GM23338 (cell line): ENCODE results near the gene TMEM273. TPM values are rescaled to one million over a fixed set of nuclear protein-coding genes. Genes with fewer than 3 reads are reported as not detected.

Source experiments
- ATAC-seq: fragments of 200-7000 bp; cut with Tn5 transposase; 3 replicates; pipeline ENCODE4 v1.9.1; 2020
- DNase-seq: peaks from one replicate; pipeline ENCODE4 v3.0.0-alpha.2; 2015; ENCODE audit warnings: low spot score
- H2AFZ ChIP-seq: fragments of 200-600 bp; sonication (generic); 2 replicates; pipeline ENCODE4 v1.8.0; 2016; ENCODE audit warnings: antibody characterized with exemption, mild to moderate bottlenecking, moderate library complexity
- H3F3A ChIP-seq: fragments of 200-600 bp; sonication (generic); replicated peaks from 2 replicates; pipeline ENCODE4 v1.8.0; 2017; ENCODE audit warnings: antibody characterized with exemption, mixed run types, low read depth
- H3K27ac ChIP-seq: fragments of 200-600 bp; sonication (generic); 2 replicates; pipeline ENCODE4 v1.6.1; 2016; ENCODE audit warnings: low read depth
- H3K27me3 ChIP-seq: fragments of 200-600 bp; sonication (generic); 2 replicates; pipeline ENCODE4 v1.8.0; 2016; ENCODE audit warnings: mild to moderate bottlenecking, mixed run types, moderate library complexity; ENCODE audit not compliant: insufficient read depth
- H3K36me3 ChIP-seq: fragments of 200-600 bp; sonication (generic); 2 replicates; pipeline ENCODE4 v1.8.0; 2016; ENCODE audit warnings: mild to moderate bottlenecking; ENCODE audit not compliant: insufficient read depth
- H3K4me1 ChIP-seq: fragments of 200-600 bp; sonication (generic); 2 replicates; pipeline ENCODE4 v1.8.0; 2016; ENCODE audit warnings: mild to moderate bottlenecking, moderate library complexity; ENCODE audit not compliant: insufficient read depth
- H3K4me2 ChIP-seq: fragments of 200-600 bp; sonication (generic); 2 replicates; pipeline ENCODE4 v1.7.1; 2017; ENCODE audit warnings: mixed run types
- H3K4me3 ChIP-seq: fragments of 200-600 bp; sonication (generic); 2 replicates; pipeline ENCODE4 v1.6.1; 2016; ENCODE audit warnings: mixed run types
- H3K79me2 ChIP-seq: fragments of 200-600 bp; sonication (generic); replicated peaks from 2 replicates; pipeline ENCODE4 v1.8.0; 2017; ENCODE audit warnings: mild to moderate bottlenecking; ENCODE audit not compliant: insufficient read depth
- H3K9me2 ChIP-seq: fragments of 200-600 bp; sonication (generic); 2 replicates; pipeline ENCODE4 v1.8.0; 2017; ENCODE audit not compliant: insufficient read depth
- H4K20me1 ChIP-seq: fragments of 200-600 bp; sonication (generic); replicated peaks from 2 replicates; pipeline ENCODE4 v1.8.0; 2017; ENCODE audit warnings: mild to moderate bottlenecking; ENCODE audit not compliant: insufficient read depth
- H3K27ac Mint-ChIP-seq: 2 replicates; pipeline ENCODE4 v1.8.0; 2020; ENCODE audit warnings: inconsistent platforms, mild to moderate bottlenecking, moderate library complexity, mixed read lengths
- H3K27me3 Mint-ChIP-seq: 3 replicates; pipeline ENCODE4 v1.8.0; 2022; ENCODE audit warnings: low read depth, mild to moderate bottlenecking, moderate library complexity, mixed read lengths, inconsistent platforms; ENCODE audit not compliant: insufficient read depth, poor library complexity
- H3K36me3 Mint-ChIP-seq: 3 replicates; pipeline ENCODE4 v1.8.0; 2021; ENCODE audit warnings: low read depth, mild to moderate bottlenecking, inconsistent platforms, moderate library complexity, mixed read lengths
- H3K4me1 Mint-ChIP-seq: 3 replicates; pipeline ENCODE4 v1.8.0; 2020; ENCODE audit warnings: mild to moderate bottlenecking, inconsistent platforms, mixed read lengths
- H3K4me3 Mint-ChIP-seq: 3 replicates; pipeline ENCODE4 v1.8.0; 2021; ENCODE audit warnings: moderate library complexity, mild to moderate bottlenecking, inconsistent platforms, mixed read lengths
- H3K9me3 Mint-ChIP-seq: 3 replicates; pipeline ENCODE4 v1.8.0; 2020; ENCODE audit warnings: moderate library complexity, mild to moderate bottlenecking, inconsistent platforms, mixed read lengths
- CREB1 ChIP-seq: fragments of 250-450 bp; sonication (Bioruptor Pico); IDR thresholded peaks from 2 replicates; pipeline ENCODE4 v1.5.0; 2020; ENCODE audit warnings: low read depth, mild to moderate bottlenecking, moderate library complexity
- ETS1 ChIP-seq: IDR thresholded peaks from 2 replicates; pipeline ENCODE4 v1.6.1; 2016; ENCODE audit warnings: antibody characterized with exemption
- EZH2phosphoT487 ChIP-seq: fragments of 200-600 bp; sonication (generic); IDR thresholded peaks from one replicate; pipeline ENCODE4 v1.8.1; 2018; ENCODE audit warnings: antibody characterized with exemption; ENCODE audit not compliant: unreplicated experiment
- JUNB ChIP-seq: IDR thresholded peaks from one replicate; pipeline ENCODE4 v1.6.1; 2016; ENCODE audit warnings: antibody characterized with exemption; ENCODE audit not compliant: unreplicated experiment
- NANOG ChIP-seq: IDR thresholded peaks from 2 replicates; pipeline ENCODE4 v1.6.1; 2016; ENCODE audit warnings: antibody characterized with exemption, borderline replicate concordance
- REST ChIP-seq: IDR thresholded peaks from one replicate; pipeline ENCODE4 v1.6.1; 2018; ENCODE audit warnings: antibody characterized with exemption; ENCODE audit not compliant: unreplicated experiment
- STAT1 ChIP-seq: IDR thresholded peaks from one replicate; pipeline ENCODE4 v1.6.1; 2016; ENCODE audit warnings: antibody characterized with exemption; ENCODE audit not compliant: unreplicated experiment
- ZNF331 ChIP-seq: fragments of 250-450 bp; sonication (Bioruptor Pico); IDR thresholded peaks from 2 replicates; pipeline ENCODE4 v1.5.0; 2020; ENCODE audit warnings: low read depth, mild to moderate bottlenecking, moderate library complexity
- ZNF462 ChIP-seq: fragments of 250-450 bp; sonication (Bioruptor Pico); IDR thresholded peaks from 2 replicates; pipeline ENCODE4 v1.5.0; 2020; ENCODE audit warnings: mild to moderate bottlenecking, moderate library complexity
- polyA plus RNA-seq: library from polyadenylated mRNA; unstranded; fragments of >200 nt; fragmentation: Nextera tagmentation; extraction: Ambion mirVana; gene quantifications from 2 replicates; pipeline ENCODE4 v1.2.1, GENCODE V29; 2016
- total RNA-seq: library from RNA; depleted of rRNA; stranded (reverse); fragments of >200 nt; shearing (Covaris generic); gene quantifications from 2 replicates; pipeline ENCODE4 v1.2.3, GENCODE V29; 2014

The TMEM273 gene
- total and polyA plus RNA-seq, 2 experiments from 2014 or later: not detected

- no peak overlapping the region for H3K4me3 ChIP-seq
- H3K9me3 Mint-ChIP-seq: no peaks in the 10 kb centered on the region
- H4K20me1 ChIP-seq: no peaks in the 10 kb centered on the region
- ATAC-seq (no peak), DNase-seq (no peak)
- no peaks in the 10 kb centered on the region for H3K79me2 ChIP-seq
- H3K36me3 ChIP-seq: no peaks in the 10 kb centered on the region
- no peaks in the 10 kb centered on the region for H3F3A ChIP-seq
- no peak overlapping the region for H3K4me3 Mint-ChIP-seq
- no peak overlapping the region for H3K4me2 ChIP-seq
- H3K27me3 ChIP-seq: no peaks in the 10 kb centered on the region
- TF ChIP-seq ZNF331: no peak
- TF ChIP-seq CREB1 (CRISPR knock-in tag): no peak
- TF ChIP-seq ETS1: no peak
- no peak for TF ChIP-seq EZH2phosphoT487
- TF ChIP-seq STAT1: no peak
- no peak for TF ChIP-seq REST
- H3K36me3 Mint-ChIP-seq: no peaks in the 10 kb centered on the region
- no peak overlapping the region for H2AFZ ChIP-seq
- no peak overlapping the region for H3K27ac Mint-ChIP-seq
- H3K27ac ChIP-seq: no peak overlapping the region
- H3K4me1 ChIP-seq: no peaks in the 10 kb centered on the region
- H3K27me3 Mint-ChIP-seq: no peaks in the 10 kb centered on the region
- peaks cover 10% of the 10 kb centered on the region; the same call in 2 of the 3 replicates for H3K4me1 Mint-ChIP-seq
- H3K9me2 ChIP-seq: no peaks in the 10 kb centered on the region
Observed at GRCh38 chr10:49179699-49180443, 8.3 kb downstream of the TMEM273 start.

- peaks cover 8% of the 10 kb centered on the region; the same call in 2 of the 3 replicates for H3K4me1 Mint-ChIP-seq
- no peak for DNase-seq
- no peak overlapping the region for H3K4me3 Mint-ChIP-seq
- H3K27ac ChIP-seq: no peak overlapping the region
- no peaks in the 10 kb centered on the region for H3K4me1 ChIP-seq
- H3F3A ChIP-seq: no peaks in the 10 kb centered on the region
- H3K27me3 ChIP-seq: no peaks in the 10 kb centered on the region
- no peak overlapping the region for H3K27ac Mint-ChIP-seq
- H3K9me2 ChIP-seq: no peaks in the 10 kb centered on the region
- H3K36me3 ChIP-seq: no peaks in the 10 kb centered on the region
- no peaks in the 10 kb centered on the region for H3K9me3 Mint-ChIP-seq
- no peaks in the 10 kb centered on the region for H3K36me3 Mint-ChIP-seq
- no peak overlapping the region for H3K4me3 ChIP-seq
- H3K4me2 ChIP-seq: no peak overlapping the region
- no peaks in the 10 kb centered on the region for H3K79me2 ChIP-seq
- ATAC-seq: no peak
- H4K20me1 ChIP-seq: no peaks in the 10 kb centered on the region
- no peak overlapping the region for H2AFZ ChIP-seq
- no peaks in the 10 kb centered on the region for H3K27me3 Mint-ChIP-seq
- no peak for TF ChIP-seq JUNB
- no peak for TF ChIP-seq CREB1 (CRISPR knock-in tag)
- no peak for TF ChIP-seq ZNF462 (CRISPR knock-in tag)
- TF ChIP-seq NANOG: no peak
Observed at GRCh38 chr10:49178489-49179471, 9.4 kb downstream of the TMEM273 start.
